Measurements from ENCODE around the gene NRARP. TPM values are rescaled to one million over a fixed set of nuclear protein-coding genes. Genes with fewer than 3 reads are reported as not detected.

NRARP gene
- total and polyA plus RNA-seq, 4 donors = 0.48 to 1.3 (median 0.93) TPM; not detected in 1

- WGBS = 37% methylated on average over 30 of the region's 30 CpGs
- Histone ChIP-seq H3K4me3 (ENCODE audit: low read depth in 1 of 3, low read length in 3 of 3) (no peak overlapping the region), H3K4me1 (ENCODE audit: control insufficient read depth in 4 of 4, insufficient read depth in 4 of 4, low read length in 3 of 4) (peaks cover 2 to 31% (median 16%) of the 10 kb centered on the region in 4 donors), H3K9ac (ENCODE audit: low read depth in 1 of 2, low read length in 2 of 2) (no peak overlapping the region), H3K36me3 (ENCODE audit: control insufficient read depth in 4 of 4, insufficient read depth in 3 of 4, low read depth in 1 of 4, low read length in 3 of 4) (no peaks in the 10 kb centered on the region), H3K27ac (ENCODE audit: low read depth in 1 of 2, low read length in 2 of 2) (peak overlapping the region; percentile 30 to 73), H3K9me3 (ENCODE audit: control insufficient read depth in 4 of 4, low read length in 3 of 4) (no peaks in the 10 kb centered on the region), H3K27me3 (ENCODE audit: control insufficient read depth in 4 of 4, insufficient read depth in 4 of 4, low read length in 3 of 4) (no peaks in the 10 kb centered on the region)
- peak; percentile 33 for DNase-seq (ENCODE audit: low spot score)
- TF ChIP-seq NR2F2 (IDR thresholded peaks at IDR 0.05) = peak; percentile 12
- TF ChIP-seq, protein P1, sequence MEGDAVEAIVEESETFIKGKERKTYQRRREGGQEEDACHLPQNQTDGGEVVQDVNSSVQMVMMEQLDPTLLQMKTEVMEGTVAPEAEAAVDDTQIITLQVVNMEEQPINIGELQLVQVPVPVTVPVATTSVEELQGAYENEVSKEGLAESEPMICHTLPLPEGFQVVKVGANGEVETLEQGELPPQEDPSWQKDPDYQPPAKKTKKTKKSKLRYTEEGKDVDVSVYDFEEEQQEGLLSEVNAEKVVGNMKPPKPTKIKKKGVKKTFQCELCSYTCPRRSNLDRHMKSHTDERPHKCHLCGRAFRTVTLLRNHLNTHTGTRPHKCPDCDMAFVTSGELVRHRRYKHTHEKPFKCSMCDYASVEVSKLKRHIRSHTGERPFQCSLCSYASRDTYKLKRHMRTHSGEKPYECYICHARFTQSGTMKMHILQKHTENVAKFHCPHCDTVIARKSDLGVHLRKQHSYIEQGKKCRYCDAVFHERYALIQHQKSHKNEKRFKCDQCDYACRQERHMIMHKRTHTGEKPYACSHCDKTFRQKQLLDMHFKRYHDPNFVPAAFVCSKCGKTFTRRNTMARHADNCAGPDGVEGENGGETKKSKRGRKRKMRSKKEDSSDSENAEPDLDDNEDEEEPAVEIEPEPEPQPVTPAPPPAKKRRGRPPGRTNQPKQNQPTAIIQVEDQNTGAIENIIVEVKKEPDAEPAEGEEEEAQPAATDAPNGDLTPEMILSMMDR (IDR thresholded peaks at IDR 0.05; ENCODE audit: low read depth, low read length, missing input control) = no peak
Measured at GRCh38 chr9:137306066-137306849, 4.2 kb upstream of the NRARP start.

DNA sequence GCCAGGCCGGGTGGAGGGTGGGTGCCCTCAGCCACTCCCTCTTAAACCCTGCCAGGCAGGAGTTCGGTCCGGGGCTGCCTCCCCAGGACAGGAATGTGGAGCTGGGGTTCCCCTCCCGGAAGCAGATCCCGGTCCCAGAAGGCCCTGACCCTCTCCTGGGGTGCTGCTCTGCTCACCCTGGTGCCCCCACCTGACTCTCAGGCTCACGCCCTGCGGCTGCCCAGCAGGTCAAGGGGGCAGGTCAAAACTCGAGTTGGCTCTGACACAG, 3.7 kb upstream of the NRARP start:
- Histone ChIP-seq H3K27me3 (ENCODE audit: control insufficient read depth in 4 of 4, insufficient read depth in 4 of 4, low read length in 3 of 4) (no peaks in the 10 kb centered on the region), H3K9ac (ENCODE audit: low read depth in 1 of 2, low read length in 2 of 2) (no peak overlapping the region), H3K4me1 (ENCODE audit: control insufficient read depth in 4 of 4, insufficient read depth in 4 of 4, low read length in 3 of 4) (peaks cover 4 to 37% (median 20%) of the 10 kb centered on the region in 4 donors), H3K9me3 (ENCODE audit: control insufficient read depth in 4 of 4, low read length in 3 of 4) (no peaks in the 10 kb centered on the region), H3K27ac (ENCODE audit: low read depth in 1 of 2, low read length in 2 of 2) (peak overlapping the region; percentile 30 to 73), H3K4me3 (ENCODE audit: low read depth in 1 of 3, low read length in 3 of 3) (no peak overlapping the region), H3K36me3 (ENCODE audit: control insufficient read depth in 4 of 4, insufficient read depth in 3 of 4, low read depth in 1 of 4, low read length in 3 of 4) (no peaks in the 10 kb centered on the region)
- no peak for TF ChIP-seq HNF4A (conservative IDR thresholded peaks at IDR 0.05)
- TF ChIP-seq RXRA (IDR thresholded peaks at IDR 0.05) = no peak
- TF ChIP-seq ATF3 (IDR thresholded peaks at IDR 0.05) = no peak
- TF ChIP-seq EGR1 (IDR thresholded peaks at IDR 0.05; ENCODE audit: low read depth in 2 of 2) = no peak
- TF ChIP-seq JUND (IDR thresholded peaks at IDR 0.05) = no peak
- no peak for TF ChIP-seq YY1 (IDR thresholded peaks at IDR 0.05)
- no peak for TF ChIP-seq ZBTB33 (IDR thresholded peaks at IDR 0.05)
- TF ChIP-seq HNF4G (IDR thresholded peaks at IDR 0.05) = no peak
- no peak for TF ChIP-seq SP1 (IDR thresholded peaks at IDR 0.05)
- TF ChIP-seq GABPA (IDR thresholded peaks at IDR 0.05 in 1 of 2, conservative IDR thresholded peaks at IDR 0.05 in 1 of 2) = no peak
- no peak for TF ChIP-seq TAF1 (conservative IDR thresholded peaks at IDR 0.05)
- TF ChIP-seq, protein P1 (IDR thresholded peaks at IDR 0.05; ENCODE audit: low read depth, low read length, missing input control) = no peak
- TF ChIP-seq FOXA1 (IDR thresholded peaks at IDR 0.05) = no peak
- TF ChIP-seq NR2F2 (IDR thresholded peaks at IDR 0.05) = no peak
- WGBS = 24% methylated on average over 8 of the region's 8 CpGs
- no peak for DNase-seq (ENCODE audit: low spot score)

All from liver (tissue), 9 donors.